ENCODE measurements around the gene PYY. TPM values are rescaled to one million over a fixed set of nuclear protein-coding genes. Genes with fewer than 3 reads are reported as not detected.

Gene PYY
- total RNA-seq, 6 donors from 2014 or later: 0.60 TPM; not detected in 5

DNA sequence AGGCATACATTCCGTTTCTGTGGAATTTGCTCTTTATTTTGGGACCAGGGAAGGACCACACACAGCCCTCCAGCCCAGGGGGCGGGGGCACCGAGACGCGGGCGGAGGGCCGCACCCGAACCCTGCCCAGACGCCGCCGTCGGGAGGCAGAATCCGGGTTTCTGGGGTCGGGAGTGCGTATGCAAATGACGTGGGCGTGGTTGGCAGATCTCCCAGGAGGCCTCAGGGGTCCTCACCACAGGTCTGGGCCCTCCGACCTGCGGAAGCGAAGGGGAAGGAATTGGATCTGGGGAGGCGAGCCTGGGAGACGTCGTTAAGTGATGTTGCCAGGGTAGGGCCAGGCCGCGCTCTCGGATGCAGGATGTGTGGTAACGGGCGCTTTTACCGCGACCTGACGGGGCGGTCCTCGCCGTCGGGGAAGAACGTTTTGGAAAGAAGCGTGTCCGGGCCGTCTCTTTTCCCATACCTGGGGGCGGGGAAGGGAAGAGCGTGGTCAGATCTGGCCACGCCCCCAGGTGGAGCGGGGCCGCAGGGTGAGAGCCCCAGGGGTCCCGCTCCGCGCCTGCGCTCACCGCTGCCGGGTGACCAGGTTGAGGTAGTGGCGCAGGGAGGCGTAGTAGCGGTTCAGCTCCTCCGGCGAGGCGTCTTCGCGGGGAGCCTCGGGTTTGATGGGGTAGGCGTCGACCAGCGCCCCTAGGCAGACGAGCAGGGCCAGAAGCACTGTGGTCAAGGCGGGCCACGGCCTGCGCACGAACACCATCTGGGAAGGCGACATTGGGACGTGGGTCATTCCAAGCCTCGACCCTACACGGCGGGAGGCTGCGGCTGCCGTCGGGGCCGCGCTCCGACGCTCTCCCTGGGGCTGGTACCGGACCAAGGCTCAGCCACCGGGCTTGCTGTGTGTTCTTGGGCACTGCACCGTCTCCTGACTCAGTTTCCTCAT, 745 bp downstream of the PYY start:
- H3K27ac ChIP-seq: no peak overlapping the region
- no peaks in the 10 kb centered on the region for H3K36me3 ChIP-seq
- TF ChIP-seq, protein P1, sequence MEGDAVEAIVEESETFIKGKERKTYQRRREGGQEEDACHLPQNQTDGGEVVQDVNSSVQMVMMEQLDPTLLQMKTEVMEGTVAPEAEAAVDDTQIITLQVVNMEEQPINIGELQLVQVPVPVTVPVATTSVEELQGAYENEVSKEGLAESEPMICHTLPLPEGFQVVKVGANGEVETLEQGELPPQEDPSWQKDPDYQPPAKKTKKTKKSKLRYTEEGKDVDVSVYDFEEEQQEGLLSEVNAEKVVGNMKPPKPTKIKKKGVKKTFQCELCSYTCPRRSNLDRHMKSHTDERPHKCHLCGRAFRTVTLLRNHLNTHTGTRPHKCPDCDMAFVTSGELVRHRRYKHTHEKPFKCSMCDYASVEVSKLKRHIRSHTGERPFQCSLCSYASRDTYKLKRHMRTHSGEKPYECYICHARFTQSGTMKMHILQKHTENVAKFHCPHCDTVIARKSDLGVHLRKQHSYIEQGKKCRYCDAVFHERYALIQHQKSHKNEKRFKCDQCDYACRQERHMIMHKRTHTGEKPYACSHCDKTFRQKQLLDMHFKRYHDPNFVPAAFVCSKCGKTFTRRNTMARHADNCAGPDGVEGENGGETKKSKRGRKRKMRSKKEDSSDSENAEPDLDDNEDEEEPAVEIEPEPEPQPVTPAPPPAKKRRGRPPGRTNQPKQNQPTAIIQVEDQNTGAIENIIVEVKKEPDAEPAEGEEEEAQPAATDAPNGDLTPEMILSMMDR (IDR thresholded peaks at IDR 0.05): no peak
- TF ChIP-seq POLR2AphosphoS5 (IDR thresholded peaks at IDR 0.05) (no peak), EP300 (IDR thresholded peaks at IDR 0.05) (no peak), POLR2A (IDR thresholded peaks at IDR 0.05) (no peak)
- peak in 1 of 2 donors; percentile 6 for ATAC-seq (ENCODE audit: low FRiP score in 2 of 2)
- peak overlapping the region in 1 of 4 donors; percentile 0 for H3K4me3 ChIP-seq
- peak in 1 of 2 donors; percentile 78 for DNase-seq
- 3 to 6% methylated on average over 8 to 30 of the region's 82 CpGs for WGBS, 2 donors
- peaks cover 0 to 24% (median 11%) of the 10 kb centered on the region in 4 donors for H3K27me3 ChIP-seq
- peaks cover 9 to 16% (median 13%) of the 10 kb centered on the region in 4 donors for H3K4me1 ChIP-seq
- H3K9me3 ChIP-seq: no peaks in the 10 kb centered on the region

- Histone ChIP-seq H3K27ac (no peak overlapping the region), H3K27me3 (peaks cover 0 to 24% (median 11%) of the 10 kb centered on the region in 4 donors), H3K4me3 (no peak overlapping the region), H3K9me3 (no peaks in the 10 kb centered on the region), H3K4me1 (peaks cover 9 to 19% (median 13%) of the 10 kb centered on the region in 4 donors), H3K36me3 (no peaks in the 10 kb centered on the region)
- TF ChIP-seq POLR2AphosphoS5 (IDR thresholded peaks at IDR 0.05): no peak
- TF ChIP-seq, protein P1 (IDR thresholded peaks at IDR 0.05): no peak
- TF ChIP-seq POLR2A (IDR thresholded peaks at IDR 0.05): no peak
- TF ChIP-seq EP300 (IDR thresholded peaks at IDR 0.05): no peak
- 15 to 30% methylated on average over 19 of the region's 19 CpGs for WGBS, 2 donors
- ATAC-seq (ENCODE audit: low FRiP score in 2 of 2): peak in 1 of 2 donors; percentile 22
- peak in 1 of 2 donors; percentile 61 for DNase-seq
Measured at GRCh38 chr17:43952351-43952723, 1.4 kb downstream of the PYY start.

DNA sequence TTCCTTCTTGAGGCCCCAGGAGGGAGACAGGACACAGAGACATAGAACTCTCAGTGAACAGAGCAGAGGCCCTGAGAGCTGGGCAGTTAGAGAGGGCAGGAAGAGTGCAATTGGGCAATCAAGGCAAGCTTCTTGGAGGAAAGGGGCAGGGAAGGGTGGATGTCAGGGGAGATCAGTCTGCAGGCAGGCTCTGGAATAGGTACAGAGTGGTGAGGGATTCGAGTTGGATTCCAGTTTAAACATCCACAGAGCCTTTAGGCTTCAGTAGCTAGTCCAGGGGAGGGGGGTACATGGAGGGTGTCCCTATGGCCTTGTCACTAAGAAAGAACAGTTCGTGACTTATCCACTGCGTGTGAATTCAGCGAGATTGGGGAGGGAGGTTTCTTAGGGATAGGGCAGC, 2.0 kb downstream of the PYY start:
- Histone ChIP-seq H3K4me1 (peaks cover 9 to 19% (median 13%) of the 10 kb centered on the region in 4 donors), H3K27ac (no peak overlapping the region), H3K27me3 (peaks cover 0 to 24% (median 11%) of the 10 kb centered on the region in 4 donors), H3K4me3 (no peak overlapping the region), H3K9me3 (no peaks in the 10 kb centered on the region), H3K36me3 (no peaks in the 10 kb centered on the region)
- TF ChIP-seq POLR2AphosphoS5 (IDR thresholded peaks at IDR 0.05) (no peak), POLR2A (IDR thresholded peaks at IDR 0.05) (no peak), EP300 (IDR thresholded peaks at IDR 0.05) (no peak)
- TF ChIP-seq, protein P1 (IDR thresholded peaks at IDR 0.05): no peak
- no peak for ATAC-seq (ENCODE audit: low FRiP score in 2 of 2)
- no peak for DNase-seq
- 68 to 75% methylated on average over 4 of the region's 4 CpGs for WGBS, 2 donors

DNA sequence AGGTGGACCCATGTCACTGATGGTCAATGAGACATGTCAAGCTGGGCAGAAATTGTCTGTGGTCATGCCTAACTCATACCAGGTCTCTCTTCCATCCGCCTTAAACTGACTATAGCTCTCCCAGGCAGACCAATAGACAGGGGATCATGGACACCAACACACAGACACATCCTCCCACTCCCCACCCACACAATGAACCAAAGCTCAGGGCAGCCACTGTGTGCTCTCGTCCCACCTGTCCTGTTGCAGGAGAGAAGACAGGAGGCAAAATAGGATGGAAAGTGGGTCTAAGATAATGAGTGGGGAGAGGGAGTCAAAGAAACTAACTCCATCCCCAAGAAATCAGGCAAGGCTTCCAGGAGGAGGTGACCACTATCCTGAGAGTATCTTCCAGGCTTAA, 3.2 kb downstream of the PYY start:
- H3K27ac ChIP-seq: no peak overlapping the region
- no peaks in the 10 kb centered on the region for H3K36me3 ChIP-seq
- DNase-seq (no peak), ATAC-seq (ENCODE audit: low FRiP score in 2 of 2) (no peak)
- peaks cover 9 to 19% (median 13%) of the 10 kb centered on the region in 4 donors for H3K4me1 ChIP-seq
- 78 to 87% methylated on average over 2 of the region's 2 CpGs for whole genome bisulfite sequencing, 2 donors
- H3K9me3 ChIP-seq: no peaks in the 10 kb centered on the region
- no peak overlapping the region for H3K4me3 ChIP-seq
- TF ChIP-seq POLR2A (IDR thresholded peaks at IDR 0.05): no peak
- no peak for TF ChIP-seq EP300 (IDR thresholded peaks at IDR 0.05)
- no peak for TF ChIP-seq POLR2AphosphoS5 (IDR thresholded peaks at IDR 0.05)
- TF ChIP-seq, protein P1 (IDR thresholded peaks at IDR 0.05): no peak
- H3K27me3 ChIP-seq: peaks cover 0 to 24% (median 11%) of the 10 kb centered on the region in 4 donors

All from upper lobe of left lung (tissue), 6 donors.